ENCODE measurements around the gene RUVBL2.
"Not testable (repeated sequence)": the region's sequence is repeated elsewhere in the genome, so short reads cannot be mapped to it uniquely, and the experiment has no call there.

Gene RUVBL2

GRCh38 chr19:49018388-49019241 lies 24.9 kb downstream of the RUVBL2 start:
- DNase-seq (ENCODE audit: low spot score), result peak; percentile 12

- DNase-seq (ENCODE audit: low spot score), result peak; percentile 57
Measured at GRCh38 chr19:49019242-49019932, 25.7 kb downstream of the RUVBL2 start.

- no peak for DNase-seq (ENCODE audit: low spot score)
Measured at GRCh38 chr19:49020342-49020741, 26.7 kb downstream of the RUVBL2 start.

- DNase-seq (ENCODE audit: low spot score), result no peak
Measured at GRCh38 chr19:49020931-49021895, 27.5 kb downstream of the RUVBL2 start.

- no peak for DNase-seq (ENCODE audit: low spot score)
Measured at GRCh38 chr19:49022116-49022515, 28.4 kb downstream of the RUVBL2 start.

GRCh38 chr19:49024233-49024632 lies 30.5 kb downstream of the RUVBL2 start, which contains the start of gene CGB3:
Gene CGB3 (minus strand): TSS chr19:49024333. CDS start chr19:49023971, 362 bp downstream.
- not testable (repeated sequence) for DNase-seq (ENCODE audit: low spot score)

GRCh38 chr19:49025088-49025487 lies 31.4 kb downstream of the RUVBL2 start:
- DNase-seq (ENCODE audit: low spot score), result not testable (repeated sequence)

GRCh38 chr19:49025599-49025998 lies 31.9 kb downstream of the RUVBL2 start:
- not testable (repeated sequence) for DNase-seq (ENCODE audit: low spot score)

GRCh38 chr19:49028686-49029085 lies 35.0 kb downstream of the RUVBL2 start:
- DNase-seq (ENCODE audit: low spot score), result not testable (repeated sequence)

GRCh38 chr19:49029749-49030148 lies 36.1 kb downstream of the RUVBL2 start:
- not testable (repeated sequence) for DNase-seq (ENCODE audit: low spot score)

- not testable (repeated sequence) for DNase-seq (ENCODE audit: low spot score)
Measured at GRCh38 chr19:49030323-49030722, 36.6 kb downstream of the RUVBL2 start.

- peak; percentile 42 for DNase-seq (ENCODE audit: low spot score)
Measured at GRCh38 chr19:49031642-49032301, 38.1 kb downstream of the RUVBL2 start, which contains the start of gene CGB2. Gene CGB2 (plus strand): TSS chr19:49031890. CDS start chr19:49032096, 206 bp downstream.

- DNase-seq (ENCODE audit: low spot score), result not testable (repeated sequence)
Measured at GRCh38 chr19:49036815-49037214, 43.1 kb downstream of the RUVBL2 start, which contains the start of gene CGB1. Gene CGB1 (minus strand): TSS chr19:49036895. CDS start chr19:49036711, 184 bp downstream.

- not testable (repeated sequence) for DNase-seq (ENCODE audit: low spot score)
Measured at GRCh38 chr19:49038111-49038510, 44.4 kb downstream of the RUVBL2 start.

- not testable (repeated sequence) for DNase-seq (ENCODE audit: low spot score)
Measured at GRCh38 chr19:49038557-49039276, 45.0 kb downstream of the RUVBL2 start.

- not testable (repeated sequence) for DNase-seq (ENCODE audit: low spot score)
Measured at GRCh38 chr19:49039736-49040135, 46.0 kb downstream of the RUVBL2 start.

- DNase-seq (ENCODE audit: low spot score), result no peak
Measured at GRCh38 chr19:49042177-49042576, 48.5 kb downstream of the RUVBL2 start.

- DNase-seq (ENCODE audit: low spot score), result not testable (repeated sequence)
Measured at GRCh38 chr19:49042666-49043065, 49.0 kb downstream of the RUVBL2 start.

- not testable (repeated sequence) for DNase-seq (ENCODE audit: low spot score)
Measured at GRCh38 chr19:49043548-49043947, 49.9 kb downstream of the RUVBL2 start, which contains the start of gene CGB5. Gene CGB5 (plus strand): TSS chr19:49043848. CDS start chr19:49044210, 362 bp downstream.

GRCh38 chr19:49049011-49049410 lies 55.3 kb downstream of the RUVBL2 start, which contains the start of gene CGB8:
Gene CGB8 (minus strand): TSS chr19:49049111. CDS start chr19:49048739, 372 bp downstream.
- not testable (repeated sequence) for DNase-seq (ENCODE audit: low spot score)
